ENCODE results near the gene MIA.

The MIA gene

DNA sequence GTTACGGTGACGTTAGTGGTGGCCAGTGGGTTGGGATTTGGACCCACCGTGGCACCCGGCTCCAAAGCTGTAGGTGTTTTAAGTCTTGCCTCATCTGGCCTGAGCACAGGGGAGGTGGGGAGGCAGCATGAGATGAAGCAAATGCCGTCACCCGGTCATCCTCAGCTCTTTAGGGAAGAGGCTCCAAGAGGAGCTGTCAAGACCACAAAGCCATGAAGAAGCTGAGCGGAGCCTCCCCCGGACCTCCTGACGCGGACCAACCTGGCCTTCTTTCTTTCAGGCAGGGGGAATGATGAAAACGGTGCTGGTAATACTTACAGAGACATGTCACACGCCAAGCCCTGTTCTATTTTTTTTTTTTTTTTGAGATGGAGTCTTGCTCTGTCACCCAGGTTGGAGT, 32.4 kb upstream of the MIA start:
- DNase-seq (ENCODE audit: low spot score) = no peak
- in situ Hi-C loops (cut with MboI; ENCODE audit: low sequenced_read_pairs, unreplicated experiment) = no loop called here
- no peak for TF ChIP-seq CTCF (IDR thresholded peaks at IDR 0.05; ENCODE audit: borderline replicate concordance, control extremely low read depth, extremely low read depth, insufficient read depth, missing control alignments)

DNA sequence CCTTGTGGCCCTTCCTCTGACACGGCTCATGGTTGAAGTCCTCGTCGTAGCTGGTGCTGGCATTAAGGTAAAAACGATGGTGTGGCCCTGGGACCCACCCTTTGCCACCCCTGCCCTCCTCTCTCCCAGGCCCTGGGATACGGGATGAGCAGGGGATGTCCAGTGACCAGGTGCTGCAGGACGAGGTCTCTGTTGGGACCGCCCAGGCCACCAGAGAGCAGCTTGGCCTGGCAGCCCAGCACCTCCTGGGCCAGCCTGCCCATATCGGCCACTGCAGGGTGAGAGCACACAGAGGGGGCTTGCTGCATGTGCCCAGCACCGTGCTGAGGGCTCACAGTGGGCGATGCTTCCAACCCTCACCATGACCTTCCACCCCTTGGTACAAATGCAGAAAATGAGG, 31.4 kb upstream of the MIA start:
- no peak for DNase-seq (ENCODE audit: low spot score)
- no peak for TF ChIP-seq CTCF (IDR thresholded peaks at IDR 0.05; ENCODE audit: borderline replicate concordance, control extremely low read depth, extremely low read depth, insufficient read depth, missing control alignments)
- in situ Hi-C loops (cut with MboI; ENCODE audit: low sequenced_read_pairs, unreplicated experiment) = no loop called here

GRCh38 chr19:40744554-40745401, 30.5 kb upstream of the MIA start:
- peak; percentile 55 for DNase-seq (ENCODE audit: low spot score)
- TF ChIP-seq CTCF (IDR thresholded peaks at IDR 0.05; ENCODE audit: borderline replicate concordance, control extremely low read depth, extremely low read depth, insufficient read depth, missing control alignments) = peak; percentile 19
- in situ Hi-C loops (cut with MboI; ENCODE audit: low sequenced_read_pairs, unreplicated experiment) = no loop called here

- in situ Hi-C loops (cut with MboI; ENCODE audit: low sequenced_read_pairs, unreplicated experiment) = no loop called here
- no peak for DNase-seq (ENCODE audit: low spot score)
- TF ChIP-seq CTCF (IDR thresholded peaks at IDR 0.05; ENCODE audit: borderline replicate concordance, control extremely low read depth, extremely low read depth, insufficient read depth, missing control alignments) = no peak
Measured at GRCh38 chr19:40745402-40745780, 29.9 kb upstream of the MIA start.

GRCh38 chr19:40747536-40747935, 27.8 kb upstream of the MIA start:
- no peak for TF ChIP-seq CTCF (IDR thresholded peaks at IDR 0.05; ENCODE audit: borderline replicate concordance, control extremely low read depth, extremely low read depth, insufficient read depth, missing control alignments)
- DNase-seq (ENCODE audit: low spot score) = no peak
- in situ Hi-C loops (cut with MboI; ENCODE audit: low sequenced_read_pairs, unreplicated experiment) = no loop called here

GRCh38 chr19:40750058-40750873, 25.1 kb upstream of the MIA start, which contains the start of gene ACTMAP:
ACTMAP (minus strand) TSS chr19:40750477; CDS start chr19:40749803, 674 bp downstream.
- in situ Hi-C loops (cut with MboI; ENCODE audit: low sequenced_read_pairs, unreplicated experiment) = no loop called here
- peak; percentile 98 for DNase-seq (ENCODE audit: low spot score)
- TF ChIP-seq CTCF (IDR thresholded peaks at IDR 0.05; ENCODE audit: borderline replicate concordance, control extremely low read depth, extremely low read depth, insufficient read depth, missing control alignments) = no peak

All from GM13976 (cell line).